ENCODE results near the gene ASB18. TPM values are rescaled to one million over a fixed set of nuclear protein-coding genes. Genes with fewer than 3 reads are reported as not detected.

The ASB18 gene
- total and polyA plus RNA-seq, 2 experiments from 2014 or later = not detected

- Histone ChIP-seq H3K79me2 (no peaks in the 10 kb centered on the region), H3K4me2 (no peak overlapping the region), H3K4me1 (ENCODE audit: insufficient read depth) (no peaks in the 10 kb centered on the region), H4K20me1 (ENCODE audit: insufficient read depth, poor library complexity, severe bottlenecking) (no peaks in the 10 kb centered on the region), H3K9me2 (replicated peaks; ENCODE audit: insufficient read depth) (no peaks in the 10 kb centered on the region), H3K4me3 (no peak overlapping the region), H2AFZ (no peak overlapping the region), H3K36me3 (replicated peaks; ENCODE audit: insufficient read depth, low read depth) (no peaks in the 10 kb centered on the region), H3K27ac (no peak overlapping the region), H3K27me3 (no peaks in the 10 kb centered on the region), H3K9me3 (ENCODE audit: low read depth) (no peaks in the 10 kb centered on the region)
- no peak for DNase-seq (ENCODE audit: low spot score)
- 90% methylated on average over 5 of the region's 5 CpGs for WGBS (ENCODE audit: low lambda C conversion rate, missing lambda C conversion rate)
- no peak for TF ChIP-seq EZH2phosphoT487 (IDR thresholded peaks at IDR 0.05; ENCODE audit: low read depth, severe bottlenecking, unreplicated experiment)
- no peak for TF ChIP-seq EZH2 (IDR thresholded peaks at IDR 0.05; ENCODE audit: borderline replicate concordance)
- TF ChIP-seq CTCF (IDR thresholded peaks at IDR 0.05; ENCODE audit: poor library complexity) = no peak
Measured at GRCh38 chr2:236204953-236205352, 59.3 kb downstream of the ASB18 start.

GRCh38 chr2:236200378-236200777 lies 63.8 kb downstream of the ASB18 start:
- no peak for TF ChIP-seq EZH2 (IDR thresholded peaks at IDR 0.05; ENCODE audit: borderline replicate concordance)
- no peak for TF ChIP-seq EZH2phosphoT487 (IDR thresholded peaks at IDR 0.05; ENCODE audit: low read depth, severe bottlenecking, unreplicated experiment)
- TF ChIP-seq CTCF (IDR thresholded peaks at IDR 0.05; ENCODE audit: poor library complexity) = no peak
- Histone ChIP-seq H3K4me2 (no peak overlapping the region), H3K27me3 (no peaks in the 10 kb centered on the region), H3K27ac (no peak overlapping the region), H3K79me2 (no peaks in the 10 kb centered on the region), H2AFZ (no peak overlapping the region), H3K36me3 (replicated peaks; ENCODE audit: insufficient read depth, low read depth) (no peaks in the 10 kb centered on the region), H4K20me1 (ENCODE audit: insufficient read depth, poor library complexity, severe bottlenecking) (no peaks in the 10 kb centered on the region), H3K4me3 (no peak overlapping the region), H3K9me2 (replicated peaks; ENCODE audit: insufficient read depth) (no peaks in the 10 kb centered on the region), H3K9me3 (ENCODE audit: low read depth) (no peaks in the 10 kb centered on the region), H3K4me1 (ENCODE audit: insufficient read depth) (no peaks in the 10 kb centered on the region)
- 55% methylated on average over 7 of the region's 7 CpGs for WGBS (ENCODE audit: low lambda C conversion rate, missing lambda C conversion rate)
- no peak for DNase-seq (ENCODE audit: low spot score)

GRCh38 chr2:236196366-236196765 lies 67.8 kb downstream of the ASB18 start:
- Histone ChIP-seq H3K36me3 (replicated peaks; ENCODE audit: insufficient read depth, low read depth) (no peaks in the 10 kb centered on the region), H3K27me3 (no peaks in the 10 kb centered on the region), H3K79me2 (no peaks in the 10 kb centered on the region), H3K27ac (no peak overlapping the region), H3K4me1 (ENCODE audit: insufficient read depth) (no peaks in the 10 kb centered on the region), H3K9me3 (ENCODE audit: low read depth) (no peaks in the 10 kb centered on the region), H3K4me2 (no peak overlapping the region), H4K20me1 (ENCODE audit: insufficient read depth, poor library complexity, severe bottlenecking) (no peaks in the 10 kb centered on the region), H3K4me3 (no peak overlapping the region), H3K9me2 (replicated peaks; ENCODE audit: insufficient read depth) (no peaks in the 10 kb centered on the region), H2AFZ (no peak overlapping the region)
- 84% methylated on average over 7 of the region's 7 CpGs for WGBS (ENCODE audit: low lambda C conversion rate, missing lambda C conversion rate)
- DNase-seq (ENCODE audit: low spot score) = no peak
- TF ChIP-seq EZH2 (IDR thresholded peaks at IDR 0.05; ENCODE audit: borderline replicate concordance) = no peak
- TF ChIP-seq EZH2phosphoT487 (IDR thresholded peaks at IDR 0.05; ENCODE audit: low read depth, severe bottlenecking, unreplicated experiment) = no peak
- no peak for TF ChIP-seq CTCF (IDR thresholded peaks at IDR 0.05; ENCODE audit: poor library complexity)

GRCh38 chr2:236195726-236196125 lies 68.5 kb downstream of the ASB18 start:
- DNase-seq (ENCODE audit: low spot score) = no peak
- Histone ChIP-seq H3K4me2 (no peak overlapping the region), H2AFZ (no peak overlapping the region), H3K9me3 (ENCODE audit: low read depth) (no peaks in the 10 kb centered on the region), H3K79me2 (no peaks in the 10 kb centered on the region), H3K4me3 (no peak overlapping the region), H3K27me3 (no peaks in the 10 kb centered on the region), H3K27ac (no peak overlapping the region), H3K36me3 (replicated peaks; ENCODE audit: insufficient read depth, low read depth) (no peaks in the 10 kb centered on the region), H4K20me1 (ENCODE audit: insufficient read depth, poor library complexity, severe bottlenecking) (no peaks in the 10 kb centered on the region), H3K9me2 (replicated peaks; ENCODE audit: insufficient read depth) (no peaks in the 10 kb centered on the region), H3K4me1 (ENCODE audit: insufficient read depth) (no peaks in the 10 kb centered on the region)
- TF ChIP-seq CTCF (IDR thresholded peaks at IDR 0.05; ENCODE audit: poor library complexity) (no peak), EZH2phosphoT487 (IDR thresholded peaks at IDR 0.05; ENCODE audit: low read depth, severe bottlenecking, unreplicated experiment) (no peak), EZH2 (IDR thresholded peaks at IDR 0.05; ENCODE audit: borderline replicate concordance) (no peak)
- 77% methylated on average over 12 of the region's 12 CpGs for WGBS (ENCODE audit: low lambda C conversion rate, missing lambda C conversion rate)
